ENCODE data around the gene RNF220.

Gene RNF220

DNA sequence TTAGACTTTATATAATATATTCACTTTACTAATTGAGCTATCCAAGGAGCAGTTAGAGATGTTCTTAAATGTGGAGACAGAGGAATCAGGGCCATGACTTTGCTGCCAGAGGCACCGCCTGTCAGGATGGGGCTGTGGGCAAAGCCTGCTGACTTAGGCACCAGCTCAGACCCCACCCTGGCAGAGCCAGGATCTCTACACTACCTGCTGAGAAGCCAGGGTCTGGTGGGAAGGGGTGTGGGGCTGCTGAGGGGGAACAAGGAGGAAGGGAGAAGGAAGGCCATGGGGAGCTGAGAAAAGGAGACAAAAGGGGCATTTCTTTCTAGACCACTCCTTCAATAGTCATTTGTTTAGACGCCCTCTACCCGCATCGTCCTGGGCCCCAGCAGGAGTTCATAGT, 164.4 kb downstream of the RNF220 start:
- no peak for TF ChIP-seq SNAI2 (CRISPR knock-in tag; IDR thresholded peaks at IDR 0.05)
- TF ChIP-seq TOX (CRISPR knock-in tag; IDR thresholded peaks at IDR 0.05; ENCODE audit: borderline replicate concordance), result no peak
- no peak for TF ChIP-seq PPARA (CRISPR knock-in tag; IDR thresholded peaks at IDR 0.05; ENCODE audit: borderline replicate concordance)
- no peak for TF ChIP-seq ARNTL (CRISPR knock-in tag; IDR thresholded peaks at IDR 0.05; ENCODE audit: borderline replicate concordance, low read depth)
- TF ChIP-seq, protein P1, sequence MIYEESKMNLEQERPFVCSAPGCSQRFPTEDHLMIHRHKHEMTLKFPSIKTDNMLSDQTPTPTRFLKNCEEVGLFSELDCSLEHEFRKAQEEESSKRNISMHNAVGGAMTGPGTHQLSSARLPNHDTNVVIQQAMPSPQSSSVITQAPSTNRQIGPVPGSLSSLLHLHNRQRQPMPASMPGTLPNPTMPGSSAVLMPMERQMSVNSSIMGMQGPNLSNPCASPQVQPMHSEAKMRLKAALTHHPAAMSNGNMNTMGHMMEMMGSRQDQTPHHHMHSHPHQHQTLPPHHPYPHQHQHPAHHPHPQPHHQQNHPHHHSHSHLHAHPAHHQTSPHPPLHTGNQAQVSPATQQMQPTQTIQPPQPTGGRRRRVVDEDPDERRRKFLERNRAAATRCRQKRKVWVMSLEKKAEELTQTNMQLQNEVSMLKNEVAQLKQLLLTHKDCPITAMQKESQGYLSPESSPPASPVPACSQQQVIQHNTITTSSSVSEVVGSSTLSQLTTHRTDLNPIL (CRISPR knock-in tag; IDR thresholded peaks at IDR 0.05; ENCODE audit: low read depth), result no peak
- TF ChIP-seq, protein P2, sequence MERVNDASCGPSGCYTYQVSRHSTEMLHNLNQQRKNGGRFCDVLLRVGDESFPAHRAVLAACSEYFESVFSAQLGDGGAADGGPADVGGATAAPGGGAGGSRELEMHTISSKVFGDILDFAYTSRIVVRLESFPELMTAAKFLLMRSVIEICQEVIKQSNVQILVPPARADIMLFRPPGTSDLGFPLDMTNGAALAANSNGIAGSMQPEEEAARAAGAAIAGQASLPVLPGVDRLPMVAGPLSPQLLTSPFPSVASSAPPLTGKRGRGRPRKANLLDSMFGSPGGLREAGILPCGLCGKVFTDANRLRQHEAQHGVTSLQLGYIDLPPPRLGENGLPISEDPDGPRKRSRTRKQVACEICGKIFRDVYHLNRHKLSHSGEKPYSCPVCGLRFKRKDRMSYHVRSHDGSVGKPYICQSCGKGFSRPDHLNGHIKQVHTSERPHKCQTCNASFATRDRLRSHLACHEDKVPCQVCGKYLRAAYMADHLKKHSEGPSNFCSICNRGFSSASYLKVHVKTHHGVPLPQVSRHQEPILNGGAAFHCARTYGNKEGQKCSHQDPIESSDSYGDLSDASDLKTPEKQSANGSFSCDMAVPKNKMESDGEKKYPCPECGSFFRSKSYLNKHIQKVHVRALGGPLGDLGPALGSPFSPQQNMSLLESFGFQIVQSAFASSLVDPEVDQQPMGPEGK (CRISPR knock-in tag; IDR thresholded peaks at IDR 0.05; ENCODE audit: borderline replicate concordance), result no peak
- no peak for TF ChIP-seq ZNF70 (CRISPR knock-in tag; IDR thresholded peaks at IDR 0.05)
- no peak for TF ChIP-seq ZNF565 (CRISPR knock-in tag; conservative IDR thresholded peaks at IDR 0.05; ENCODE audit: low read depth)
- ATAC-seq, result no peak

DNA sequence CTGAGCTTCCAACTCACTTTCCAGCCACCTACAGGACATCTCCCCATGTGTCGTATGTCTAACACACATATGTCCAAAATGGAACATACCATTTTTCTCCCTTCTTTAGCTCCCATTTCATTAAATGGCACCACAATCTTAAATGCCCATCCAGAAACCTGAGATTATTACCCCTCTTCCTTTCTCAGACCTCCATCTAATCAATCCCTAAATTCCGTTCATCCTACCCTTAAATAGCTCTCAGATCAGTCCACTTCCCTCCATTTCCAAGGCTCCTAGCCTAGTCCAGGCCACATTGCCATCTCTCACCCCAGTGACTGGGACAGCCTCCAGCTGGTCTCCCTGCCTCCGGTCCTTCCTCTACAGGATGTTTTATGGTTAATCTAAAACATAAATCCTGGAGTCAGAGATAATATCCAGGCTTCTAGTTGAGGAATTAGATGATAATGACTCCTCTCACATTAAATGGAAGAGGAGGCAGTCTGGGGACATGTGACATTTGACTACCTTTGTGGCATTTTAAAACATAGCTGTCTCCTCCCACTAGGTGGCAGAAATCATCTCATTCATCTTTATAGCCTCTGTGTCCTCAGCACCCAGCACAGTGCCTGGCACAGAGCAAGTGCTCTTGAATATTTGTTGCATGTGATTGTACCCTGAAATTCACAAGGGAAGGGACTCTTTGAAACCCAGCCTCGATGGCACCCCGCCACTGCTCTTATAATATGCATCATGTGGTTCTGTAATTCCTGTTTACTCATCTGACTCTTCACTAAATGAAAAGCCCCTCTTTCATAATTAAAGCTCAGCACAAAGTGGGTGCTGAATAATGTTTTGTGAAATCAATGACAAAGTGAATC, 166.9 kb downstream of the RNF220 start:
- peak; percentile 67; the same call in 2 of the 3 replicates for ATAC-seq
- TF ChIP-seq ZFP3 (CRISPR knock-in tag; IDR thresholded peaks at IDR 0.05) (no peak), ESRRG (CRISPR knock-in tag; IDR thresholded peaks at IDR 0.05) (no peak), ZNF8 (CRISPR knock-in tag; IDR thresholded peaks at IDR 0.05) (no peak), GLIS3 (CRISPR knock-in tag; IDR thresholded peaks at IDR 0.05) (no peak), TCF4 (CRISPR knock-in tag; IDR thresholded peaks at IDR 0.05; ENCODE audit: borderline replicate concordance) (no peak), OSR1 (CRISPR knock-in tag; IDR thresholded peaks at IDR 0.05) (no peak)

DNA sequence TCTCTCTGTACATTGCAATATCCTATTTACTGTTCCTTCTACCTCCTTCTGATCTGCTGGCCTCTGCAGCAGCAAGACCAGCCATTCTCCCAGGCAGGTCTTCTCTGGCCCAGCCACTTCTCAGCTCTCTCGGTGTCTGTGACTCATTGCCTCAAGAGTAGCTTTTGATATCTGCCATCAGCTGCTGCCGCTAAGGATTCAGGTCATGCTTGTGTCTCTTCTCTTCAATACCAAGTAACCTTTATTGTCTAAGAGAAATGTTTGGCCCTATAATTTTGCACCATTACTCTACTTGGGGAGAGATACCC, 167.5 kb downstream of the RNF220 start:
- no peak for ATAC-seq
- no peak for TF ChIP-seq ISL1 (CRISPR knock-in tag; IDR thresholded peaks at IDR 0.05)
- TF ChIP-seq ESRRG (CRISPR knock-in tag; IDR thresholded peaks at IDR 0.05), result no peak
- no peak for TF ChIP-seq CSDC2 (CRISPR knock-in tag; IDR thresholded peaks at IDR 0.05)
- no peak for TF ChIP-seq BACH2 (CRISPR knock-in tag; IDR thresholded peaks at IDR 0.05; ENCODE audit: borderline replicate concordance)
- no peak for TF ChIP-seq ZNF565 (CRISPR knock-in tag; conservative IDR thresholded peaks at IDR 0.05; ENCODE audit: low read depth)
- TF ChIP-seq, protein P2 (CRISPR knock-in tag; IDR thresholded peaks at IDR 0.05; ENCODE audit: borderline replicate concordance), result no peak
- TF ChIP-seq, protein P3, sequence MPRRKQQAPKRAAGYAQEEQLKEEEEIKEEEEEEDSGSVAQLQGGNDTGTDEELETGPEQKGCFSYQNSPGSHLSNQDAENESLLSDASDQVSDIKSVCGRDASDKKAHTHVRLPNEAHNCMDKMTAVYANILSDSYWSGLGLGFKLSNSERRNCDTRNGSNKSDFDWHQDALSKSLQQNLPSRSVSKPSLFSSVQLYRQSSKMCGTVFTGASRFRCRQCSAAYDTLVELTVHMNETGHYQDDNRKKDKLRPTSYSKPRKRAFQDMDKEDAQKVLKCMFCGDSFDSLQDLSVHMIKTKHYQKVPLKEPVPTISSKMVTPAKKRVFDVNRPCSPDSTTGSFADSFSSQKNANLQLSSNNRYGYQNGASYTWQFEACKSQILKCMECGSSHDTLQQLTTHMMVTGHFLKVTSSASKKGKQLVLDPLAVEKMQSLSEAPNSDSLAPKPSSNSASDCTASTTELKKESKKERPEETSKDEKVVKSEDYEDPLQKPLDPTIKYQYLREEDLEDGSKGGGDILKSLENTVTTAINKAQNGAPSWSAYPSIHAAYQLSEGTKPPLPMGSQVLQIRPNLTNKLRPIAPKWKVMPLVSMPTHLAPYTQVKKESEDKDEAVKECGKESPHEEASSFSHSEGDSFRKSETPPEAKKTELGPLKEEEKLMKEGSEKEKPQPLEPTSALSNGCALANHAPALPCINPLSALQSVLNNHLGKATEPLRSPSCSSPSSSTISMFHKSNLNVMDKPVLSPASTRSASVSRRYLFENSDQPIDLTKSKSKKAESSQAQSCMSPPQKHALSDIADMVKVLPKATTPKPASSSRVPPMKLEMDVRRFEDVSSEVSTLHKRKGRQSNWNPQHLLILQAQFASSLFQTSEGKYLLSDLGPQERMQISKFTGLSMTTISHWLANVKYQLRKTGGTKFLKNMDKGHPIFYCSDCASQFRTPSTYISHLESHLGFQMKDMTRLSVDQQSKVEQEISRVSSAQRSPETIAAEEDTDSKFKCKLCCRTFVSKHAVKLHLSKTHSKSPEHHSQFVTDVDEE (CRISPR knock-in tag; IDR thresholded peaks at IDR 0.05), result no peak
- TF ChIP-seq ZFP30 (CRISPR knock-in tag; IDR thresholded peaks at IDR 0.05), result no peak
- TF ChIP-seq, protein P4, sequence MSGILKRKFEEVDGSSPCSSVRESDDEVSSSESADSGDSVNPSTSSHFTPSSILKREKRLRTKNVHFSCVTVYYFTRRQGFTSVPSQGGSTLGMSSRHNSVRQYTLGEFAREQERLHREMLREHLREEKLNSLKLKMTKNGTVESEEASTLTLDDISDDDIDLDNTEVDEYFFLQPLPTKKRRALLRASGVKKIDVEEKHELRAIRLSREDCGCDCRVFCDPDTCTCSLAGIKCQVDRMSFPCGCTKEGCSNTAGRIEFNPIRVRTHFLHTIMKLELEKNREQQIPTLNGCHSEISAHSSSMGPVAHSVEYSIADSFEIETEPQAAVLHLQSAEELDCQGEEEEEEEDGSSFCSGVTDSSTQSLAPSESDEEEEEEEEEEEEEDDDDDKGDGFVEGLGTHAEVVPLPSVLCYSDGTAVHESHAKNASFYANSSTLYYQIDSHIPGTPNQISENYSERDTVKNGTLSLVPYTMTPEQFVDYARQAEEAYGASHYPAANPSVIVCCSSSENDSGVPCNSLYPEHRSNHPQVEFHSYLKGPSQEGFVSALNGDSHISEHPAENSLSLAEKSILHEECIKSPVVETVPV (CRISPR knock-in tag; IDR thresholded peaks at IDR 0.05), result no peak
- TF ChIP-seq ZNF8 (CRISPR knock-in tag; IDR thresholded peaks at IDR 0.05), result no peak
- no peak for TF ChIP-seq ZFP3 (CRISPR knock-in tag; IDR thresholded peaks at IDR 0.05)
- no peak for TF ChIP-seq PPARA (CRISPR knock-in tag; IDR thresholded peaks at IDR 0.05; ENCODE audit: borderline replicate concordance)
- TF ChIP-seq OSR1 (CRISPR knock-in tag; IDR thresholded peaks at IDR 0.05), result no peak
- TF ChIP-seq ZC3H10 (CRISPR knock-in tag; IDR thresholded peaks at IDR 0.05), result no peak
- TF ChIP-seq SNAI2 (CRISPR knock-in tag; IDR thresholded peaks at IDR 0.05), result no peak
- no peak for TF ChIP-seq TCF4 (CRISPR knock-in tag; IDR thresholded peaks at IDR 0.05; ENCODE audit: borderline replicate concordance)
- TF ChIP-seq, protein P1 (CRISPR knock-in tag; IDR thresholded peaks at IDR 0.05; ENCODE audit: low read depth), result no peak
- TF ChIP-seq TOX (CRISPR knock-in tag; IDR thresholded peaks at IDR 0.05; ENCODE audit: borderline replicate concordance), result no peak
- TF ChIP-seq ZNF70 (CRISPR knock-in tag; IDR thresholded peaks at IDR 0.05), result no peak
- TF ChIP-seq RARB (CRISPR knock-in tag; IDR thresholded peaks at IDR 0.05), result no peak

Data from SK-N-SH treated with all-trans-retinoic acid at 6 μM for 48 hours (cell line).